HEK293T (cell line): ENCODE data around the gene FGFRL1.

Experiments
- ARNT ChIP-seq: fragments of 450-650 bp; IDR thresholded peaks from 2 replicates; pipeline ENCODE4 v1.6.1; 2017; ENCODE audit warnings: mild to moderate bottlenecking
- BHLHE40 ChIP-seq: fragments of 450-650 bp; IDR thresholded peaks from 2 replicates; pipeline ENCODE4 v1.6.1; 2016; ENCODE audit warnings: mild to moderate bottlenecking, moderate library complexity, borderline replicate concordance
- ELF4 ChIP-seq: fragments of 450-650 bp; IDR thresholded peaks from 2 replicates; pipeline ENCODE4 v1.6.1; 2017; ENCODE audit warnings: antibody characterized with exemption
- FOXA1 ChIP-seq: fragments of 450-650 bp; IDR thresholded peaks from 2 replicates; pipeline ENCODE4 v1.6.1; 2016; ENCODE audit warnings: mild to moderate bottlenecking
- FOXM1 ChIP-seq: fragments of 450-650 bp; IDR thresholded peaks from 2 replicates; pipeline ENCODE4 v1.6.1; 2017; ENCODE audit warnings: mild to moderate bottlenecking, borderline replicate concordance
- HDGF ChIP-seq: fragments of 450-650 bp; IDR thresholded peaks from 2 replicates; pipeline ENCODE4 v1.6.1; 2017; ENCODE audit warnings: antibody characterized with exemption, borderline replicate concordance
- LEF1 ChIP-seq: fragments of 450-650 bp; IDR thresholded peaks from 2 replicates; pipeline ENCODE4 v1.6.1; 2017; ENCODE audit warnings: mild to moderate bottlenecking, borderline replicate concordance
- SP1 ChIP-seq: fragments of 450-650 bp; IDR thresholded peaks from 2 replicates; pipeline ENCODE4 v1.6.1; 2017
- ZNF384 ChIP-seq: fragments of 450-650 bp; IDR thresholded peaks from 2 replicates; pipeline ENCODE4 v1.6.1; 2016

GRCh38 chr4:996997-997374 lies 14.4 kb upstream of the FGFRL1 start:
- TF ChIP-seq HDGF (no peak), ELF4 (no peak), BHLHE40 (no peak), FOXA1 (no peak), FOXM1 (no peak), LEF1 (no peak), SP1 (no peak), ZNF384 (no peak), ARNT (no peak)
